Spleen (tissue), 7 donors: ENCODE data around the gene CCL3.

Source experiments
- POLR2A ChIP-seq, 3 donors: fragments of 450-650 bp; IDR thresholded peaks; one replicate each; pipeline ENCODE4 v1.5.1; 2017; ENCODE audit warnings: antibody characterized with exemption in 3 of 3, mild to moderate bottlenecking in 1 of 3
- POLR2AphosphoS5 ChIP-seq, 3 donors: sonication (generic); formaldehyde crosslinking; IDR thresholded peaks; one replicate each; pipeline ENCODE4 v1.5.1; 2017; ENCODE audit warnings: antibody characterized with exemption in 3 of 3
- TF ChIP-seq, protein P1 (sequence below), 11 experiments: fragments of 200-600 bp in 7 of 11; fragments of 450-650 bp in 4 of 11; sonication (generic) in 4 of 11; IDR thresholded peaks in 8 of 11; conservative IDR thresholded peaks in 3 of 11; 1 replicate in 7 of 11; 2 replicates in 4 of 11; pipeline versions ENCODE4 v1.4.0 to v1.8.0; 2016 to 2021; ENCODE audit warnings: antibody characterized with exemption in 11 of 11, inconsistent platforms in 4 of 11, mild to moderate bottlenecking in 1 of 11
- donor health status: DM: no; HTN: no; CAD: no; lungs with moderate emphysema.
- donor health status: DM: no; HTN: no; CAD: no.
- donor health status: DM: no; HTN: no; CAD: no.

DNA sequence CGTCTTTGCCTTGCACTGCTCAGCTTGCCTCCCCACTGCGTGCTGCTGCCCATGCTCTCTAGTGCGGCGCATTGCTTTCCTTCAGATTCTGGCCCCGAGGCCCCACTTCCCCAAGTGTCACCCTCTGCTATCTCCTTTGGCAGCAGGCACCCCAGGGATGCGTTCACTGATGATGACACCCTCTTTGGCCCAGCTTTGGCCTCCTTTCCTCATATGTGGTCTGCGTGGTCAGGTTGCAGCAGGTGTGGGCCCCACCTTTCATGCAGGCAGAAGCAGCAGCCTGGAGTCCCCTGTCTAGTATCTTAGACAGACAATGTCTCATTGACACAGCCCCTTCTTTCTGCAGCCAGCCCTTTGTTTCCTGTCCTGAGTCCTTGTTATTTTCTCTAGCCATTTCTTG, 4.8 kb upstream of the CCL3 start:
- TF ChIP-seq, protein P1, sequence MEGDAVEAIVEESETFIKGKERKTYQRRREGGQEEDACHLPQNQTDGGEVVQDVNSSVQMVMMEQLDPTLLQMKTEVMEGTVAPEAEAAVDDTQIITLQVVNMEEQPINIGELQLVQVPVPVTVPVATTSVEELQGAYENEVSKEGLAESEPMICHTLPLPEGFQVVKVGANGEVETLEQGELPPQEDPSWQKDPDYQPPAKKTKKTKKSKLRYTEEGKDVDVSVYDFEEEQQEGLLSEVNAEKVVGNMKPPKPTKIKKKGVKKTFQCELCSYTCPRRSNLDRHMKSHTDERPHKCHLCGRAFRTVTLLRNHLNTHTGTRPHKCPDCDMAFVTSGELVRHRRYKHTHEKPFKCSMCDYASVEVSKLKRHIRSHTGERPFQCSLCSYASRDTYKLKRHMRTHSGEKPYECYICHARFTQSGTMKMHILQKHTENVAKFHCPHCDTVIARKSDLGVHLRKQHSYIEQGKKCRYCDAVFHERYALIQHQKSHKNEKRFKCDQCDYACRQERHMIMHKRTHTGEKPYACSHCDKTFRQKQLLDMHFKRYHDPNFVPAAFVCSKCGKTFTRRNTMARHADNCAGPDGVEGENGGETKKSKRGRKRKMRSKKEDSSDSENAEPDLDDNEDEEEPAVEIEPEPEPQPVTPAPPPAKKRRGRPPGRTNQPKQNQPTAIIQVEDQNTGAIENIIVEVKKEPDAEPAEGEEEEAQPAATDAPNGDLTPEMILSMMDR (IDR thresholded peaks at IDR 0.05 in 8 of 11, conservative IDR thresholded peaks at IDR 0.05 in 3 of 11) = no peak
- no peak for TF ChIP-seq POLR2AphosphoS5 (IDR thresholded peaks at IDR 0.05)
- TF ChIP-seq POLR2A (IDR thresholded peaks at IDR 0.05) = no peak
